ENCODE results near the gene ZBTB32. TPM values are rescaled to one million over a fixed set of nuclear protein-coding genes. Genes with fewer than 3 reads are reported as not detected.
"Not testable (repeated sequence)": the region's sequence is repeated elsewhere in the genome, so short reads cannot be mapped to it uniquely, and the experiment has no call there.

Gene ZBTB32
- 0.17 TPM in 1 of 2 replicates, not detected in the other for total RNA-seq (2014; rRNA removed; shearing (Covaris generic))

- peak; percentile 45 for DNase-seq (ENCODE audit: low spot score)
- in situ Hi-C loops (cut with HindIII; ENCODE audit: low sequenced_read_pairs) = no loop called here
Observed at GRCh38 chr19:35704218-35704617, at the start of gene ZBTB32. Gene ZBTB32, plus strand, starts transcription at chr19:35704558. Its CDS starts 10,069 bp downstream, at chr19:35714627.

- DNase-seq (ENCODE audit: low spot score); in situ Hi-C loops (cut with HindIII; ENCODE audit: low sequenced_read_pairs): not testable (repeated sequence)
Observed at GRCh38 chr19:35654828-35655227, 49.5 kb upstream of the ZBTB32 start.

GRCh38 chr19:35655600-35655999 is 48.8 kb upstream of the ZBTB32 start:
- in situ Hi-C loops (cut with HindIII; ENCODE audit: low sequenced_read_pairs) = no loop called here
- DNase-seq (ENCODE audit: low spot score) = no peak

- DNase-seq (ENCODE audit: low spot score) = no peak
- in situ Hi-C loops (cut with HindIII; ENCODE audit: low sequenced_read_pairs) = no loop called here
Observed at GRCh38 chr19:35656700-35657099, 47.7 kb upstream of the ZBTB32 start.

- no peak for DNase-seq (ENCODE audit: low spot score)
- in situ Hi-C loops (cut with HindIII; ENCODE audit: low sequenced_read_pairs) = no loop called here
Observed at GRCh38 chr19:35657904-35658700, 46.3 kb upstream of the ZBTB32 start.

GRCh38 chr19:35661995-35662340 is 42.4 kb upstream of the ZBTB32 start:
- in situ Hi-C loops (cut with HindIII; ENCODE audit: low sequenced_read_pairs) = no loop called here
- no peak for DNase-seq (ENCODE audit: low spot score)

GRCh38 chr19:35663981-35664380 is 40.4 kb upstream of the ZBTB32 start:
- no peak for DNase-seq (ENCODE audit: low spot score)
- in situ Hi-C loops (cut with HindIII; ENCODE audit: low sequenced_read_pairs) = no loop called here

- in situ Hi-C loops (cut with HindIII; ENCODE audit: low sequenced_read_pairs) = no loop called here
- no peak for DNase-seq (ENCODE audit: low spot score)
Observed at GRCh38 chr19:35665157-35665556, 39.2 kb upstream of the ZBTB32 start.

GRCh38 chr19:35665604-35666003 is 38.8 kb upstream of the ZBTB32 start:
- in situ Hi-C loops (cut with HindIII; ENCODE audit: low sequenced_read_pairs) = no loop called here
- DNase-seq (ENCODE audit: low spot score) = no peak

- no peak for DNase-seq (ENCODE audit: low spot score)
- in situ Hi-C loops (cut with HindIII; ENCODE audit: low sequenced_read_pairs) = no loop called here
Observed at GRCh38 chr19:35666251-35666913, 38.0 kb upstream of the ZBTB32 start, which contains the start of gene UPK1A. Gene UPK1A, plus strand, starts transcription at chr19:35666517. Its CDS starts 296 bp downstream, at chr19:35666813.

GRCh38 chr19:35669566-35669965 is 34.8 kb upstream of the ZBTB32 start:
- in situ Hi-C loops (cut with HindIII; ENCODE audit: low sequenced_read_pairs) = no loop called here
- DNase-seq (ENCODE audit: low spot score) = no peak

GRCh38 chr19:35669974-35670373 is 34.4 kb upstream of the ZBTB32 start:
- in situ Hi-C loops (cut with HindIII; ENCODE audit: low sequenced_read_pairs) = no loop called here

GRCh38 chr19:35670686-35671085 is 33.7 kb upstream of the ZBTB32 start:
- in situ Hi-C loops (cut with HindIII; ENCODE audit: low sequenced_read_pairs) = no loop called here
- no peak for DNase-seq (ENCODE audit: low spot score)

More at GRCh38 chr19:35669974-35670373, 34.4 kb upstream of the ZBTB32 start:
- no peak for DNase-seq (ENCODE audit: low spot score)

- DNase-seq (ENCODE audit: low spot score) = no peak
- in situ Hi-C loops (cut with HindIII; ENCODE audit: low sequenced_read_pairs) = no loop called here
Observed at GRCh38 chr19:35671818-35672217, 32.5 kb upstream of the ZBTB32 start.

- in situ Hi-C loops (cut with HindIII; ENCODE audit: low sequenced_read_pairs) = no loop called here
Observed at GRCh38 chr19:35673121-35673804, 31.1 kb upstream of the ZBTB32 start.

GRCh38 chr19:35675589-35676140 is 28.7 kb upstream of the ZBTB32 start:
- in situ Hi-C loops (cut with HindIII; ENCODE audit: low sequenced_read_pairs) = no loop called here
- no peak for DNase-seq (ENCODE audit: low spot score)

More at GRCh38 chr19:35673121-35673804, 31.1 kb upstream of the ZBTB32 start:
- DNase-seq (ENCODE audit: low spot score) = no peak

GRCh38 chr19:35689836-35690235 is 14.5 kb upstream of the ZBTB32 start:
- no peak for DNase-seq (ENCODE audit: low spot score)
- in situ Hi-C loops (cut with HindIII; ENCODE audit: low sequenced_read_pairs) = loop anchor here (10.0 kb wide), 1 partner anchor 145 kb away; no protein-coding TSS in a partner anchor

GRCh38 chr19:35691106-35691505 is 13.3 kb upstream of the ZBTB32 start:
- not testable (repeated sequence) for DNase-seq (ENCODE audit: low spot score)
- in situ Hi-C loops (cut with HindIII; ENCODE audit: low sequenced_read_pairs) = loop anchor here (10.0 kb wide), 1 partner anchor 144 kb away; no protein-coding TSS in a partner anchor

GRCh38 chr19:35692010-35692409 is 12.3 kb upstream of the ZBTB32 start:
- in situ Hi-C loops (cut with HindIII; ENCODE audit: low sequenced_read_pairs) = loop anchor here (10.0 kb wide), 1 partner anchor 143 kb away; no protein-coding TSS in a partner anchor
- DNase-seq (ENCODE audit: low spot score) = no peak
